ENCODE measurements around the gene FTCDNL1.

DNA sequence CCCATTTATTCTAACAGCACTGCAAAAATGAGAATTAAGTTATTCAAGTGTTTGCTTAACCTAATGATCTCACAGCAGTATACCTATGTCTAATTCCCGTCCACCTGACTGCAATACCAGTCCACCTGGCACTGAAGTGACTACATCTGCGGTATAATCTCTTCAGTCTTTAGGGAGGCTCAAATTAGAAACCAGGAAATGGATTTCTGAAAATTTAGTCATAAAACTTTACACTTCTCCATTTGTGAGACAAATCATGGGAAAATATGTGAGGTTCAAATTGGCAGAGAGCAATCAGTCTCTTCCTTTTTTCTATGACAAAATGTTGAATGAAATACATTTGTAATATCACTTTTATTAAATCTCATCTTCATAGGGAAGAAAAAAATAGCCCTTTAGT is 33.0 kb downstream of the FTCDNL1 start:
- TF ChIP-seq, protein P1, sequence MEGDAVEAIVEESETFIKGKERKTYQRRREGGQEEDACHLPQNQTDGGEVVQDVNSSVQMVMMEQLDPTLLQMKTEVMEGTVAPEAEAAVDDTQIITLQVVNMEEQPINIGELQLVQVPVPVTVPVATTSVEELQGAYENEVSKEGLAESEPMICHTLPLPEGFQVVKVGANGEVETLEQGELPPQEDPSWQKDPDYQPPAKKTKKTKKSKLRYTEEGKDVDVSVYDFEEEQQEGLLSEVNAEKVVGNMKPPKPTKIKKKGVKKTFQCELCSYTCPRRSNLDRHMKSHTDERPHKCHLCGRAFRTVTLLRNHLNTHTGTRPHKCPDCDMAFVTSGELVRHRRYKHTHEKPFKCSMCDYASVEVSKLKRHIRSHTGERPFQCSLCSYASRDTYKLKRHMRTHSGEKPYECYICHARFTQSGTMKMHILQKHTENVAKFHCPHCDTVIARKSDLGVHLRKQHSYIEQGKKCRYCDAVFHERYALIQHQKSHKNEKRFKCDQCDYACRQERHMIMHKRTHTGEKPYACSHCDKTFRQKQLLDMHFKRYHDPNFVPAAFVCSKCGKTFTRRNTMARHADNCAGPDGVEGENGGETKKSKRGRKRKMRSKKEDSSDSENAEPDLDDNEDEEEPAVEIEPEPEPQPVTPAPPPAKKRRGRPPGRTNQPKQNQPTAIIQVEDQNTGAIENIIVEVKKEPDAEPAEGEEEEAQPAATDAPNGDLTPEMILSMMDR (optimal IDR thresholded peaks at IDR 0.05 in 1 of 3, IDR thresholded peaks at IDR 0.05 in 1 of 3, conservative IDR thresholded peaks at IDR 0.05 in 1 of 3; ENCODE audit: extremely low read depth in 1 of 3, insufficient read depth in 2 of 3, low read length in 3 of 3) = no peak
- TF ChIP-seq EZH2 (IDR thresholded peaks at IDR 0.05; ENCODE audit: low read length) = no peak
